KMS-11 (cell line): Measurements from ENCODE around the gene IFTAP.

Experiments
- H2AFZ ChIP-seq: fragments of 200-600 bp; sonication (generic); 2 replicates; pipeline ENCODE4 v1.6.1; 2016; ENCODE audit warnings: antibody characterized with exemption, mixed run types, low read depth
- H3K27ac ChIP-seq: fragments of 200-600 bp; sonication (generic); 2 replicates; pipeline ENCODE4 v1.6.1; 2016; ENCODE audit warnings: mild to moderate bottlenecking, mixed run types
- H3K27me3 ChIP-seq: fragments of 200-600 bp; sonication (generic); 2 replicates; pipeline ENCODE4 v1.6.1; 2017; ENCODE audit warnings: mild to moderate bottlenecking, low read depth, mixed run types, moderate library complexity; ENCODE audit not compliant: insufficient read depth
- H3K36me3 ChIP-seq: fragments of 200-600 bp; sonication (generic); 2 replicates; pipeline ENCODE4 v1.6.1; 2017; ENCODE audit warnings: mild to moderate bottlenecking, mixed run types; ENCODE audit not compliant: insufficient read depth
- H3K4me1 ChIP-seq: fragments of 200-600 bp; sonication (generic); 2 replicates; pipeline ENCODE4 v1.6.1; 2016; ENCODE audit warnings: mild to moderate bottlenecking, low read depth, mixed run types; ENCODE audit not compliant: poor library complexity, severe bottlenecking
- H3K4me2 ChIP-seq: fragments of 200-600 bp; sonication (generic); 2 replicates; pipeline ENCODE4 v1.7.0; 2016; ENCODE audit warnings: mild to moderate bottlenecking, mixed run types
- H3K4me3 ChIP-seq: fragments of 200-600 bp; sonication (generic); IDR thresholded peaks from 2 replicates; pipeline ENCODE4 v1.6.1; 2017; ENCODE audit warnings: low read depth, low read length, mixed read lengths; ENCODE audit not compliant: insufficient read depth
- H3K79me2 ChIP-seq: fragments of 200-600 bp; sonication (generic); 2 replicates; pipeline ENCODE4 v1.6.1; 2016; ENCODE audit warnings: low read depth, mixed run types; ENCODE audit not compliant: insufficient read depth
- H3K9ac ChIP-seq: fragments of 200-600 bp; sonication (generic); 2 replicates; pipeline ENCODE4 v1.6.1; 2016; ENCODE audit warnings: mild to moderate bottlenecking, mixed run types
- H4K20me1 ChIP-seq: fragments of 200-600 bp; sonication (generic); 2 replicates; pipeline ENCODE4 v1.6.1; 2016; ENCODE audit warnings: mild to moderate bottlenecking, mixed run types; ENCODE audit not compliant: insufficient read depth
- CTCF ChIP-seq: fragments of 200-600 bp; sonication (generic); conservative IDR thresholded peaks from 2 replicates; pipeline ENCODE4 v1.6.1; 2017; ENCODE audit warnings: low read depth, mild to moderate bottlenecking, antibody characterized with exemption, low read length, moderate library complexity, mixed read lengths

The IFTAP gene

GRCh38 chr11:36683818-36684217, 89.5 kb downstream of the IFTAP start:
- H3K36me3 ChIP-seq: no peaks in the 10 kb centered on the region
- no peaks in the 10 kb centered on the region for H3K4me1 ChIP-seq
- no peak overlapping the region for H3K27ac ChIP-seq
- H3K4me2 ChIP-seq: no peak overlapping the region
- H3K27me3 ChIP-seq: no peaks in the 10 kb centered on the region
- no peaks in the 10 kb centered on the region for H3K79me2 ChIP-seq
- no peak overlapping the region for H2AFZ ChIP-seq
- no peak overlapping the region for H3K4me3 ChIP-seq
- no peak overlapping the region for H3K9ac ChIP-seq
- TF ChIP-seq CTCF: no peak
- no peaks in the 10 kb centered on the region for H4K20me1 ChIP-seq

GRCh38 chr11:36684840-36685801, 90.8 kb downstream of the IFTAP start:
- no peak overlapping the region for H3K9ac ChIP-seq
- no peak overlapping the region for H3K27ac ChIP-seq
- no peaks in the 10 kb centered on the region for H3K27me3 ChIP-seq
- no peaks in the 10 kb centered on the region for H3K4me1 ChIP-seq
- no peaks in the 10 kb centered on the region for H3K79me2 ChIP-seq
- H3K4me3 ChIP-seq: no peak overlapping the region
- H4K20me1 ChIP-seq: no peaks in the 10 kb centered on the region
- no peak overlapping the region for H3K4me2 ChIP-seq
- no peaks in the 10 kb centered on the region for H3K36me3 ChIP-seq
- no peak for TF ChIP-seq CTCF
- no peak overlapping the region for H2AFZ ChIP-seq

GRCh38 chr11:36688132-36688531, 93.8 kb downstream of the IFTAP start:
- no peak for TF ChIP-seq CTCF
- no peak overlapping the region for H3K4me3 ChIP-seq
- H3K27me3 ChIP-seq: no peaks in the 10 kb centered on the region
- no peaks in the 10 kb centered on the region for H3K4me1 ChIP-seq
- no peaks in the 10 kb centered on the region for H4K20me1 ChIP-seq
- H2AFZ ChIP-seq: no peak overlapping the region
- H3K9ac ChIP-seq: no peak overlapping the region
- no peaks in the 10 kb centered on the region for H3K79me2 ChIP-seq
- no peak overlapping the region for H3K27ac ChIP-seq
- no peak overlapping the region for H3K4me2 ChIP-seq
- no peaks in the 10 kb centered on the region for H3K36me3 ChIP-seq

GRCh38 chr11:36688571-36689291, 94.4 kb downstream of the IFTAP start:
- no peak overlapping the region for H3K4me2 ChIP-seq
- H3K4me3 ChIP-seq: no peak overlapping the region
- no peaks in the 10 kb centered on the region for H4K20me1 ChIP-seq
- H3K4me1 ChIP-seq: no peaks in the 10 kb centered on the region
- H3K27me3 ChIP-seq: no peaks in the 10 kb centered on the region
- no peaks in the 10 kb centered on the region for H3K36me3 ChIP-seq
- no peak overlapping the region for H2AFZ ChIP-seq
- no peak for TF ChIP-seq CTCF
- H3K79me2 ChIP-seq: no peaks in the 10 kb centered on the region
- H3K27ac ChIP-seq: no peak overlapping the region
- H3K9ac ChIP-seq: no peak overlapping the region
